Lower leg skin (tissue), 3 donors: ENCODE results near the gene LRP1.

Source experiments
- CTCF ChIP-seq, 3 donors: fragments of 450-650 bp; IDR thresholded peaks; one replicate each; pipeline ENCODE4 v1.5.1; 2016; ENCODE audit warnings: antibody characterized with exemption in 3 of 3, mild to moderate bottlenecking in 3 of 3, moderate library complexity in 2 of 3
- POLR2A ChIP-seq, 2 donors: fragments of 450-650 bp; IDR thresholded peaks; one replicate each; pipeline ENCODE4 v1.6.1; 2016 to 2017; ENCODE audit warnings: antibody characterized with exemption in 2 of 2, mild to moderate bottlenecking in 1 of 2, moderate library complexity in 1 of 2

GRCh38 chr12:57089271-57090245 lies 38.7 kb upstream of the LRP1 start:
- TF ChIP-seq CTCF (IDR thresholded peaks at IDR 0.05) (no peak), POLR2A (IDR thresholded peaks at IDR 0.05) (no peak)
